ENCODE measurements around the gene ASCC1. TPM values are rescaled to one million over a fixed set of nuclear protein-coding genes. Genes with fewer than 3 reads are reported as not detected.

The ASCC1 gene
- total RNA-seq, 2 donors from 2014 or later = 14.8 to 38.3 TPM

DNA sequence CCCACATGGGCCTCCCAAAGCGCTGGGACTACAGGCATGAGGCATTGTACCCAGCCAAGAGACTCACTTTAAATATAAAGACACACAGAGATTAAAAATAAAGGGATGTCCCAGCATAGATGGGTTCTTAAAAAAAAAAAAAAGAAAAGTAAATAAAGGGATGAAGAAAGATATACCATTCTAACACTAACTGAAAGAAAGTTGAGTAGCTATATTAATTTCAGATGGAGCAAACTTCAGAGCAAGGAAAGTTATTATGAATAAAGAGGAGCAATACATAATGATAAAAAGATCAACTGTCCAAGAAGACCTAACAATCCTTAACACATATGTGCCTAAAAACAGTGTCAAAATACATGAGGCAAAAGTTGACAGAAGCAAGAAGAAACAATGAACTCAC lies 94.7 kb downstream of the ASCC1 start:
- no peaks in the 10 kb centered on the region for H3K27me3 ChIP-seq (replicated peaks; ENCODE audit: insufficient read depth)
- no peak for DNase-seq (ENCODE audit: low spot score)
- intact Hi-C loops (cut with DNase I) = no loop called here
- H3K4me3 ChIP-seq = no peak overlapping the region
- H3K36me3 ChIP-seq = no peaks in the 10 kb centered on the region
- TF ChIP-seq POLR2AphosphoS5 (IDR thresholded peaks at IDR 0.05) = no peak
- TF ChIP-seq POLR2A (IDR thresholded peaks at IDR 0.05) = no peak
- TF ChIP-seq, protein P1, sequence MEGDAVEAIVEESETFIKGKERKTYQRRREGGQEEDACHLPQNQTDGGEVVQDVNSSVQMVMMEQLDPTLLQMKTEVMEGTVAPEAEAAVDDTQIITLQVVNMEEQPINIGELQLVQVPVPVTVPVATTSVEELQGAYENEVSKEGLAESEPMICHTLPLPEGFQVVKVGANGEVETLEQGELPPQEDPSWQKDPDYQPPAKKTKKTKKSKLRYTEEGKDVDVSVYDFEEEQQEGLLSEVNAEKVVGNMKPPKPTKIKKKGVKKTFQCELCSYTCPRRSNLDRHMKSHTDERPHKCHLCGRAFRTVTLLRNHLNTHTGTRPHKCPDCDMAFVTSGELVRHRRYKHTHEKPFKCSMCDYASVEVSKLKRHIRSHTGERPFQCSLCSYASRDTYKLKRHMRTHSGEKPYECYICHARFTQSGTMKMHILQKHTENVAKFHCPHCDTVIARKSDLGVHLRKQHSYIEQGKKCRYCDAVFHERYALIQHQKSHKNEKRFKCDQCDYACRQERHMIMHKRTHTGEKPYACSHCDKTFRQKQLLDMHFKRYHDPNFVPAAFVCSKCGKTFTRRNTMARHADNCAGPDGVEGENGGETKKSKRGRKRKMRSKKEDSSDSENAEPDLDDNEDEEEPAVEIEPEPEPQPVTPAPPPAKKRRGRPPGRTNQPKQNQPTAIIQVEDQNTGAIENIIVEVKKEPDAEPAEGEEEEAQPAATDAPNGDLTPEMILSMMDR (IDR thresholded peaks at IDR 0.05) = no peak
- no peak overlapping the region for H3K27ac ChIP-seq
- H3K4me1 ChIP-seq (replicated peaks) = no peaks in the 10 kb centered on the region
- WGBS = 100% methylated on average over 1 of the region's 1 CpG
- no peaks in the 10 kb centered on the region for H3K9me3 ChIP-seq

DNA sequence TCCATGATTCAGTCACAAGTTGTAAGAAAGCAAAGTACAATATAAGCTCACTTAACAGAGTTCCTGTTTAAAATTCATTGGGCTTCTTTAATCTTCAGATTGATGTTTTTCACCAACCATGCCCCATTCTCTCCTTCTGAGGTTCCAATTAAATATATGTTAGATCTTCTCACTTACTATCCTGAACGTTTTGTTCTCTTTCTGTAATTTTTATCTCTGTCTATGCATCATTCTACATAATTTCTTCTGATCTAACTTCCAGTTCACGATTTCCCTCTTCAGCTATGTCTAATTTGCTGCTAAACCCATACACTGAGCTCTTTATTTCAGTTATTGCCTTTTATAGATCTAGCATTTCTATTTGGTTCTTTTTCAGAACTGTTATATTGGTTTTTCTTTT lies 99.7 kb downstream of the ASCC1 start:
- Histone ChIP-seq H3K4me1 (replicated peaks) (no peaks in the 10 kb centered on the region), H3K9me3 (no peaks in the 10 kb centered on the region), H3K4me3 (no peak overlapping the region), H3K36me3 (no peaks in the 10 kb centered on the region), H3K27ac (no peak overlapping the region), H3K27me3 (replicated peaks; ENCODE audit: insufficient read depth) (no peaks in the 10 kb centered on the region)
- WGBS = 91% methylated on average over 2 of the region's 2 CpGs
- DNase-seq (ENCODE audit: low spot score) = no peak
- TF ChIP-seq, protein P1 (IDR thresholded peaks at IDR 0.05) = no peak
- TF ChIP-seq POLR2A (IDR thresholded peaks at IDR 0.05) = no peak
- TF ChIP-seq POLR2AphosphoS5 (IDR thresholded peaks at IDR 0.05) = no peak
- intact Hi-C loops (cut with DNase I) = no loop called here

DNA sequence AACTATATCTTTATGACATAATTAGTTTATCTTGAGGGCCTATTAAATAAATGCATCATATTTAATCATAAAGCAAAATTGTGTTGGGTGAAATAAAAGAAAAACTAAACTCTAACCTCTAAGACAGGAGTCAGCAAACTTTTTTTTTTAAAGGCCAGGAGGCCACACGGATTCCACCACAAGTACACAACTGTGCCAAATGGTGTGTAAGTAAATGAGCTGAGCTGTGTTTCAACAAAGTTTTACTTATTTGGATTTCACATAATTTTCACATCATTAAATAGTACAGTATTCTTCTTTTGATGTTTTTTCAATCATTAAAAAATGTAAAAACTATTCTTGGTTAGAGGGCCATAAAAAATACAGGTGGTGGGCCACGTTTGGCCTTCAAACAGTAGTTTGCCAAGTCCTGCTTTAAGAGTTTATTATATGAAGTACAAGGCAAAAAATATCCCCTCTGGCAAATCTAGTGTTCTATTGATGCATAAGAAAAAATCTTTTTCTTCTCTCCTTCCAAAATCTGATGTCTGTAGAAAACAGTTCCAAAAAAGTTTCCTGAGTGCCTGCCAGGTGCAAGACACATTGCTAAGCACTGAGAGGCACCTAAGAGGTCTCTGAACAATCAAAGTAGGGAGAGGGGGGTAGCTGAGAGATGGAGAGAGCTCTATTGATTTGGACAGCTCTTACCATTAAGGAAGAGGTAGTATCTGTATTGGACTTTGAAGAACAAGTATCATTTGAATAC lies 101.2 kb downstream of the ASCC1 start:
- H3K9me3 ChIP-seq = no peaks in the 10 kb centered on the region
- no peaks in the 10 kb centered on the region for H3K4me1 ChIP-seq (replicated peaks)
- TF ChIP-seq, protein P1 (IDR thresholded peaks at IDR 0.05) = no peak
- no peak for TF ChIP-seq POLR2AphosphoS5 (IDR thresholded peaks at IDR 0.05)
- no peak for TF ChIP-seq POLR2A (IDR thresholded peaks at IDR 0.05)
- no peak overlapping the region for H3K27ac ChIP-seq
- no peak for DNase-seq (ENCODE audit: low spot score)
- 35% methylated on average over 2 of the region's 2 CpGs for WGBS
- H3K4me3 ChIP-seq = no peak overlapping the region
- no peaks in the 10 kb centered on the region for H3K36me3 ChIP-seq
- intact Hi-C loops (cut with DNase I) = no loop called here
- H3K27me3 ChIP-seq (replicated peaks; ENCODE audit: insufficient read depth) = no peaks in the 10 kb centered on the region

DNA sequence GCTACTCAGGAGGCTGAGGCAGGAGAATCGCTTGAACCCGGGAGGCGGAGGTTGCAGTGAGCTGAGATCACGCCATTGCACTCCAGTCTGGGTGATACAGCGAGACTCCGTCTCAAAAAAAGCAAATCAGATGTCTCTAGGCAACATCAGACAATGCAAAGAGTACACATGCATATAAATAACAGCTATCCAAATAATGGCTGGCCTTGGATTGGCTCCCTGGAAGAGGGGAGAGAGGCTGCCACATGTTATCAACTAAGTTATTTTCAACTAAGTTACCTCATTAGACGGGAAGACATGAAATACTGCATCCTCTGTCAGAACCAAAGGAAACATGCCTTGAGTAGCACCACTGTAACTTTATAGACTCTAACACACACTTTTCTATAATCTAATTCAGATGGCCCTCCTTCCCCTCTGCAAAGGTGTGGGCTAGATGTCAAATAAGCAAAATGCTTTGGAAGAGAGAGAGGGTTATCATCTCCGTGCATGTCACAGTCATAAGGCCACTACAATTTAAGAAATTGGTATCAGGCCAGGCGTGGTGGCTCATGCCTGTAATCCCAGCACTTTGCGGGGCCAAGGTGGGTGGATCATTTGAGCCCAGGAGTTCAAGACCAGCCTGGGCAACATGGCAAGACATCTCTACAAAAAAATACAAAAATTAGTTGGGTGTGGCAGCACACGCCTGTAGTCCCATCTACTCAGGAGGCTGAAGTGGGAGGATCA lies 105.2 kb downstream of the ASCC1 start:
- 95% methylated on average over 11 of the region's 11 CpGs for WGBS
- no peak for DNase-seq (ENCODE audit: low spot score)
- Histone ChIP-seq H3K9me3 (no peaks in the 10 kb centered on the region), H3K27me3 (replicated peaks; ENCODE audit: insufficient read depth) (no peaks in the 10 kb centered on the region), H3K4me1 (replicated peaks) (no peaks in the 10 kb centered on the region), H3K4me3 (no peak overlapping the region), H3K27ac (no peak overlapping the region), H3K36me3 (no peaks in the 10 kb centered on the region)
- TF ChIP-seq, protein P1 (IDR thresholded peaks at IDR 0.05) = no peak
- TF ChIP-seq POLR2A (IDR thresholded peaks at IDR 0.05) (no peak), POLR2AphosphoS5 (IDR thresholded peaks at IDR 0.05) (no peak)
- intact Hi-C loops (cut with DNase I) = no loop called here
